Activated CD8-positive, alpha-beta memory T cell treated with anti-CD3 and anti-CD28 coated beads for 24 hours (primary cell): ENCODE results near the gene ALK.

Experiments used
- DNase-seq: peaks from one replicate; pipeline ENCODE4 v3.0.0-alpha.2; 2020

Gene ALK

DNA sequence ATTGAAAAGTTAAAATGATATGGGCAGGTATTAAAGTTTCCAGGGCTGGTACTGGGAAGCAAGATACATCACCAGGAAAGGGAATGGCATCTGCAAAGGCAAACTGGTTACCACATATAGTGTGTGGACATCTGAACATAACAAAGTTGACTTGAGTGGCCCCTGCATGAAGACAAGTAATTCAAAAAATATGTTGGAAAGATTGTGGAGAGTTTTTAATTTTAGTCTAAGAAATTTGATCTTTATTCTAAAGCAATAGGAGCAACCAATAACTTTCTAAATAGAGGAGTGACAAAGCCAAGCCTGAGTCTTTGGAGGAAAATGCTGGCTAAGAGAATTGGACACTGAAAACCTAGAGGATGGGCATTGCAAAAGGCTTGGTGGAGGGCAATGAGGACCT lies 278.2 kb downstream of the ALK start:
- DNase-seq, result no peak

DNA sequence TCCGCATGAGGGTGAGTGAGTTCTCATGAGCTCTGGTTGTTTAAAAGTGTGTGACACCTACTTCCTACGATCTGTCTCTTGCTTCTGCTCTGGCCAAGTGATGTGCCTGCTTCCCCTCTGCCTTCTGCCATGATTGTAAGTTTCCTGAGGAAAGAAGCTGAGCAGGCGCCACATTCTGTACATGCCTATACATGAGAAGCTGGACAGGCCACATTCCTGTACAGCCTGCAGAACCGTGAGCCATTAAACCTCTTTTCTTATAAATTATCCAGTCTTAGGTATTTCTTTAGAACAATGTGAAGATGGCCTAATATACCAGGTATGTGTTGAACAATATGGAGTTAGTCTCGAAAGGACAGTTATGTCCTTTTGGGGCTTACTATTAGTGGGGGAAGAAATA lies 281.0 kb downstream of the ALK start:
- no peak for DNase-seq

DNA sequence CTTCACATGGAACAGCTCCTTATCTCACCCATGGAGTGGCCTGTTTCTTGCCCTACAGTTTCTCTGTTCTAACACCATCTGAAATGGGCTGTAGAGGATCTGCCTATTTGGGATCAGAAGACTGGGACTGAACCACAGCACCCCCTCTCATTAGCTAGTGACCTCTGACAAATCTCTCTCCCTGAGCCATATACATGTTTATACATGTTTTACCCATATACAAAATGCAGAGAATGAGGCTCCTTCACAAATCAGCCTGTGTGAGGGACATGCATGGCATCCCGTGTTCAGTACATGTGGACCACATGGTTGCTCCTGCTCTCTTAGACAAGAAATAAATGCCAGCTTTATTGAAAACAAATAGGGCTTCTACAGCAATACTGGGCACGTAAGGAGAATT lies 282.7 kb downstream of the ALK start:
- DNase-seq, result no peak

DNA sequence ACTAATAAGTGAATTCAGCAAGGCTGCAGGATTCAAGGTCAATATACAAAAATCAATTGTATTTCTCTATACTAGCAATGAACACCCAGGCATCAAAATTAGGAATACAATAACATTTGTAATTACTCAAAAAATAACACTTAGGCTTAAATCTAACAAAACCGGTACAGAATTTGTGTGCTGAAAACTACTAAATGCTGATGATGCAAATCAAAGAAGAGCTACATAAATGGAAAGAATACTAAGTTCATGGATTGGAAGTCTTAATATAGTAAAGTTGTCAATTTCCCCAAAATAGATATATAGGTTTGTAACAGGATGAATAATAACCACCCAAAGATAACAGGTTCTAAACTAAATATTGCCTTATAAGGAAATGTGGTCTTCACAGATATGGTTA lies 286.5 kb downstream of the ALK start:
- no peak for DNase-seq

DNA sequence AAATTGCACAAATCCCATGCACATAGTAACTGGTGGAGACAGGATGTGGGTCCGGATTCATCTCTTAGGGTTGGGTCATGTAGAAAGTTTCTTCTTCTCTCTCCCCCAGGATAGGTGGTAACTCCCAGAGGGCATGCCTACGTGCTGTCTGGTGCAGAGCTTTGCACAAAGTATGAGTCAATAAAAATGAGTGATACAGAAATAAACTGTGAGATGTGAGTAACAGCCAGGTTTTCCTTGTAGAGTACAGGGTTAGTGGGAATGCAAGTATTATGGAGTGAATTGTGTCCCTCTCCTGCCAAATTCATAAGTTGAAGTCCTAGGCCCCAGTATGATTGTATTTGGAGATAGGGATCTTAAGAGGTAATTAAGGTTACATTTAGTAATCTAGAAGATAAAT lies 289.4 kb downstream of the ALK start:
- no peak for DNase-seq

DNA sequence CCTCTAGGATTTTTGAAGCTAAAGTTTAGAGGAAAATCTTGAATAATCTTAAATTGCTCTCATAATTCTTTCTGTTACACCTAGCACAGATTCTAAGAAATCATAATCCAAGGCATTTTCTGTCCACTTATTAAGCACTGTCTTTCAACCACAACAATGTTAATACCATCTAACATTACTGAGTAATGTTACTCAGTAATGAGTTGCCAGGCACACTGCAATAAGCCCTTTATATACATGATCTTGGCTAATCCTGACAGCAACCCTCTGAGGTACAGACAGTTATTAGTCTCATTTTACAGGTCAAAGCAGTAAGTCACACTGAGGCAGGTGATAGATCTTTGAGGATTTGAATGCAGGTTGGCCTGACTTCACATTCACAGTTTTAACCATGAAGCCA lies 291.9 kb downstream of the ALK start:
- DNase-seq, result no peak

DNA sequence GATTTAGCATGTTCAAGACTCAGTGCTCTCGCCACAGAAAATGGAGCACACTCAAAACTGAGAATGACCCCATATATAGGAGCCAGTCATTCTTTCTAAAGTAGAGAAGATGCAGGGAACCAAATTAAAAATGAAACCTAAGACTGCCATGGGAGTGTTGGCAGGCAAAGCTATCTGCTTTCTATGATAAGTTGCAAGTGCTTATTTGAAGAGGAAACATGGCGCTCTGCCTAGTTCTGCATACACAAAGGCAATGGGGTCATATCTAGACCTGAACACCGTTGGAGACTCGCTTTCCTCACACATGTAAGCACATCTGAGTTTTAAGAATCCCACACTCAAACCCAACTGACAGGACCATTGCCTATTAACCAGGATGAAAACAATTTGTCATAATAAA lies 292.5 kb downstream of the ALK start:
- no peak for DNase-seq

DNA sequence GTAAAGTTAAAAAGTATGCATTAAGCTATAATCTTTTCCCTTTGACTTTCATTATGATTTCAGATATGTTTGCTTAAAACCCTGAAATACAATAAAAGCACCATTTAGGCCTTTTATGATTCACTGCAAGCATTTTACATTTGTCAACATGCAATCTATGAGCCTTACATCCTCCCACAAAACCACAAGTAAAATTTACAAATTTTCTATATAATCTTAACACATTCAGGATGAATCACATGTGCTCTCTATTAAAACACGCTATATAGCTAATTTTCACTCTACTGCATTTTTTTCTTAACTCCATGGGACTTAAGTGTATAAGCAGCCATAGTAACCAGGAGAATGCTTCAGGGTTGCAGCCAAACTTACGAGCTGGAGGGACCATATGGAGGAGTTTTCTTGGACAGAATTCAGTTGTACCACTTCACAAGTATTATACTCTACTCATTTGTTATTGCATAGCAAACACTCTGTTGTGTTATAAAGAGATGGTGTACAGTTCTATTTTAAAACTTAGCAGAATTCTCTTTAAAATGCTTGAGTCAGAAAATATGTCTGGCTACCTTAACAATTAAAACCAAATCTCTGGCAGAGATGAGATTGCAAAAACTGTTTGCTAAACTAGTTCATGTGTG lies 293.2 kb downstream of the ALK start:
- DNase-seq, result no peak

DNA sequence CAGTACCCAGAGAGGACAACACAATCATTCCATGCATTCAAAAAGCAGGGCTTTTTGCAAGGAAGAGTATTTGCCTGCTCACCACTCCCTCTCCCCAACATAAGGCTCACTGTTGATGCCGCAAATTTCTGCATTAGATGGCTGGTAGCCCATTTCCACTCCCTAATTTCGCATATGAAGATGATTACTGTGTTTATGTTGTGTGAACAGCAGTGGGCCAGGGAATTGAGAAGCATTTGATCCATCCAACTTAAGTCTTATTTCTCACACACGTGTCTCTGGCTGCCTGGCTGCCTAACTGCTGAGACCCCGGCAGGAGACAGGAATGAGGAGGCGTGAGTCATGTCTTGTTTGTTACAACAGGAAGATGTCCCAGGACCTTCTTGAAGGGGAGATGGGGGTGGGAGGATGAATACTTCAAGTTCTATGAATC lies 294.1 kb downstream of the ALK start:
- DNase-seq, result no peak

DNA sequence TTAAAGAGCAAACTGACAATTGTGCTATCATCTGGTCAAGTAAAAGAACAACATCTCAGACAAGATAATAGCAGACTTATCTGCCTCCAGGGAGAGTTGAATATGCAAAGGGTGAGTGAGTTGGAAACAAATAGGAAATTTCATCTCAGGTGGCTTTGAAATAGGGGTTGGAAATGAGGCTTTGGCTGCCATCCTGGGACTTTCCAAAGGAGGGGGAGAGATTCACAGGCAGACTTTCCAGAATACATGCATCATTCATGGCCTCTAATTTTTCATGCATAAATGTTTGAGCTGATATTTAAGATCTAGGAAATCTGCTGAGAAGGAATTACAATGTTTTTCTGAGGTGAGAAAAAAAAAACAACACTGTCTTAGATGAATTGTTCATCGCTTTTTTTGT lies 300.5 kb downstream of the ALK start:
- DNase-seq, result no peak

DNA sequence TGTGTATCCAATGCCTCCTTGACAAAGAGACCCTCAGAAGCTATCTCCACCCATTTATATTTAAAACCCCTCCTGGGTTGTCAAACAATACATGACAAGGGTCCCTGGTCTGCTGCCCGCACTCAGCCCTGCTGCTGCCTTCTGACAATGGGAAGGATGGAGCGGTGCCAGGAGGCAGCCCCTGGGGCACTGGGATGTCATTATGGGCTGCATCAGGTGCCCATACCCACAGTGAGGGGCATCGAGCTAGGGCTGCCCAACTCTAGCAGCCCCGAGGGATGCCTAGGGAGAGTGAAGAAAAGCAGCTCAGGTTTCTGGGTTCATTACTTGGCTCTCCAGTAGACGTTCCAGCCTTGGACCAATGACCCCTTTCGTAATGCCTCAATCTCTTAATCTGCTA lies 301.7 kb downstream of the ALK start:
- no peak for DNase-seq

DNA sequence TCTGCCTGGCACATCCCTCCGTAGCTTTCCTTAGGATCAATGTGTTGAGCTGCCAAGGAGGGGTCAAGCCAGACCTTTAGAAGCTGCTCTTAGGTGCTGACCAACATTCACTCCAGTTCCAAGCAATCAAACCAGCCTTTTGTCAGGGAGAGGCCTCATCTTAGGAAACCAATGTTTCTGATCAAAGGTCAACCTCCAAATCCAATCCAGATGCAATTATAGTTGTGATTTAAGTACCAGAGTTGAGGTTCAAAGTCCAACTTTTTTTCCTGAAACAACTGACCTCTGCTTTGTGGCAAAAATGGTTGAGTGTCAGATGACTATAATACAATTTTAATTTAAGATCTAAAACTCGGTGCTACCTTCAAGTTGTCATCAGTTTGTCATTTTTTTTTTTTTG lies 303.4 kb downstream of the ALK start:
- no peak for DNase-seq

DNA sequence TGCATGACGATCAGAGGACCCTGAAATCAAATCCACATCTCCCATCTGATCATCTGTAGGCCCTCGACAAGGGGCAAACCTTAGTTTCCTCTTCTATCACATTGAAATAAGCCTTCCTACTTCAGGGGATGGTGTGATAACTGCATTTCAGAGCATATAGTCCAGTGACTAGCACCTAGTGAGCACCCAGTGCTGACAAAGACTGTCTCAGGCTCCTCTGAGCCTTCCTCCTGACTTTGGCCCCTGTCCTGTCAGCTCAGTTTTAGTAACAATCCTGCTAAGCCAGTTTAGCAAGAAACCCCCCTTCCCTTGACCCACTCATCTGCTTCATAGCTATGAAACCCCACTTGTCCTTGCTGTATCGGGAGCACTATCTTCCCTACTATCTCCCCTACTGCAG lies 304.0 kb downstream of the ALK start:
- DNase-seq, result no peak

DNA sequence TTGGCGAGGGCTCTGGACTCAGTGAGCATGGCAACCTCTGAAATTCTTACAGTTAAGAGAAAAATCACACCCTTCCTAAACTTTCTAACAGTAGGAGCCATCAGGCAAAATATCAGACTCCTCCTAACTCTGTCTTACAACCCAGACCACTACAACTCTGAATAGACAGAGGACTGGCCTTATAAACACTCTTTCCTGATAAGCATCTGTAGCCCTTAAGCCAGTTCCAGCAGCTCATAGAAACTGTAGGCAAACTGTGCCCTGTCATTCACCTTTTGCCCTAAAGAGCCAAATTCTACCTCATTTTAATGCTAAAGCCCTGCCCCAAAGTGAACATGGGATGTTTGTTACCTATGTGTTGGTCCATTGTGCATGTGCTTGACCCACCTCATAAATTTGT lies 304.8 kb downstream of the ALK start:
- DNase-seq, result no peak

DNA sequence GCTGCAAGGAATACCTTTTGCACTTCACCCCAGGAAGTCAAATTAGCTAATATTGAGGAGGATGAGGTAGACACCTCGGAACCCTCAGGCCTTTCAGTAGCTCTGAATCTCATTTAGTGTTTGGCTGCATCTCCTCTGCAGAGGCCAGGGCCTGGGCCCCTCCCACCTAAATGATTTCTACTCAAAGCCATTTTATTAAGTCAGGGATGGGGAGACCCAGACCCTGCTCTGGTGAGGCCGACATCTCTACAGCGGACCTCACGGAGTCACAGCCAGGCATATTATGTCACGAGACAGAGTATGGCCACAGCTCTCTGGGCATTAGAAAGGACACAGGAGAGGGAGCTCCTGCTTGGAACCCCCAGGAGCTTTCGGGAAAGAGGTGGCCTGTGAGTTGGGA lies 305.5 kb downstream of the ALK start:
- no peak for DNase-seq

DNA sequence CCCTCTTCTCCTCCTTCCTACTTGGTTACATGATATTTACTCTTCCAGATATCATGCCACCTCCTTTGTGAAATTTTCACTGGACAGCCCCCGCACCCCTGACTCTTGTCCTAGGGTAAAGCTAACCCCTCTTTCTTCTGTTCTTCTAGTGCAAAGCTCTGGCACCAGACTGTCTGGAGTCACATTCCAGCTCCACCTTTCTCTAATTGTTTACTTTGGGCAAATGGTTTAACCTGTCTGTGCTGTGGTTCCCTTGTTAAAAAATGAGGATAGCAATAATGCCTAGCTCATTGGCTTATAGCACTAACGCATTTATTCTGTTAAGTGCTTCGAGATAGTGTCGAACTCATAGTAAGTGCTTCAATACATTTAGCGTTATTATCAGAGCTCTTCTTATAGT lies 306.2 kb downstream of the ALK start:
- DNase-seq, result no peak

DNA sequence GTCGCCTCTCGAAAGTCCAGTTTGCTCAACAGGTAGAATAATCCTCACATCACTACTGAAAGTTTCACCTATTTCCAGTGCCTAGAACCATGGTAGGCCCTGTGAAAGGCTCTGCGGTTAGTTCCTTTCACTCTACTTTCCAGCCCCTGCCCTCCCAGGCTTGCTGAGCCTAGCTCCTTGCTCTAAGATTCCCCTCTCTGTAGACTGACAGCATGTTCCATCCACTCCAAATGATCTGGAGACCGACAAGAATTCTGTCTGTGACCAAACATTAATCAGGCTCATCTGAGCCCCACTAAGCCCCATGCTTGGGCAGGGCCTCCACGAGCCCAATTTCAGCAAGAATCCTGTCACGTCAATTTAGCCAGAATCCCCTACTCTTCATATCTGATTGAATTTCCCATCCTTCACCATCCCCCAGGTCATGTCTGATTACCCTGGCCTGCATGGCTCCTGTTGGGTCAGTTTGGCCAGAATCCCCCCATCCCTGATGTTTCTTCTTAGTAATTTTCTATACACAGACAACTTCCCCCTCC lies 307.0 kb downstream of the ALK start:
- DNase-seq, result no peak

DNA sequence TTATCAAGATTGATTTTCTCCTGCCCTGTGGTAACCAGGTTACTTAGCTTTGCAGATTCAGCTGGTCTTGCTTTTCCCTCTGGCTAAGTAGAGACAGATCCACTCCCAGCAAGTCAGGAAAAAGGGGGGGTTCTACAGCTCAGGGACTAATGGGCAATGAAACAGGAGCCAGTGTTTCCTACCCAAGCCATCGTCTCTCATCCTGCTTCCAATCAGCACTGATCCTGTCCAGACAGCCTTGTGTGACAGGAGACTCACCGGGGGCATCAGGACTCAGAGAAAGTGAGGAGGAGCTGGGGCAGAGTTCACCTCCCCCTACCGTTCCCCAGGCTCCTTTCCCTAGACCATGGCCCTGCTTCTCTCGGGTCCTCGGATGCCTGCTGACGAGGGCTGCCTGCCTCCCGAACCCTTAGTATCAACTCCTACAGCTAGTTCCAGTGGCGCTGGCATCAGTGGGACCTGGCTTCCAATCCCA lies 307.6 kb downstream of the ALK start:
- no peak for DNase-seq

DNA sequence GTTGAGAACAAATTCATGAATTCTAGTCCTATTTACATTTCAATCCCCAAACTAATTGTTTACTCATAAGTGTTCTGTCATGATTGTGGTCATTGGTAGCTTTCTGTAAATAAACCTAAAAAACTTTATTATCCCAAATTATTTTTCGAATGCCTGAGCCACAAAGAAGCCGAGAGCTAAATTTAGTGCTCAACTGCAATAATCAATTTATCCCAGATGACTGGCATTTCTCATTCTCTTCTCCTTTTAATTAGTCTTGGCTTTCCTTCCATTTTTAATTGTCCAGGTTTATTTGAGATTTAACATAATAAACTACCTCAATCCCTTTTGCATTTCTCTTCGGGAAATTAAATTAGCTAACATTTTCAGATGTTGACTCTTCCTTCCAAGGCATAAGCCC lies 308.3 kb downstream of the ALK start:
- no peak for DNase-seq

DNA sequence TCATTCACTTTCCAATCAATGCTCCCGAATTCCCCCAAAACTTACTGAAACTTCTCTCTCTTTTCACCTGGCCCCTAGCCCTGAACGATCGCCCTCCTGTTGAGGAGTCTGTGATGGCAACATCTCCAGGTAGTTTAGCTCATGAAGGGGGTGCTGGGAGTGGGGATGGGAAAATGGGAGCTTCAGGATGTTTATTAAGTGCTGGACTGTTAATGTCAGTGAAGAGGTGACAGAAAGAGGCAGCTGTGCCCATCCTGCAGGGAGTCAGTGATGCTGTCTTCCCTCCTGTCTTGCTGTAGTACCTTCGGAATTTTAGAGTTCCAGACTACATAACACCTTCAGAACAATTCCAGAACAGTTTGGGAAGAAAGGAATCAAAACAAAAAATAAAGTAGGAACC lies 308.8 kb downstream of the ALK start:
- DNase-seq, result no peak

DNA sequence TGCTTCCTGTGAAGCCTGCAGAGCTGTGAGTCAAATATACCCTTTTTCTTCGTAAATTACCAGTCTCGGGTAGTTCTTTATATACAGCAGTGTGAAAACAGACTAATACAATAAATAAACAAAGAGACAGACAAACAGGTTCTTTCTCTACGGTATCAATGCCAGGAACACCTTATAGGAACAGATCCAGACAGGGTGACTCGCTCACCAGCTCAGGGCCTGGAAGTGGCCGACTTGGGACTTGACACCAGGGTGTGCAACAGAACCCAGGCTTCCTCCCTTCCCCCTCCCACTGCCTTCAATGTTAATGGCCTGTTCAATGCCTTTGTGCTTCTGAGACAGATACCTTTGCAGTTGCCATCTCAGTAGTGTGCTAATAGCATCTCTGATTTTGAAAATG lies 309.5 kb downstream of the ALK start:
- no peak for DNase-seq

DNA sequence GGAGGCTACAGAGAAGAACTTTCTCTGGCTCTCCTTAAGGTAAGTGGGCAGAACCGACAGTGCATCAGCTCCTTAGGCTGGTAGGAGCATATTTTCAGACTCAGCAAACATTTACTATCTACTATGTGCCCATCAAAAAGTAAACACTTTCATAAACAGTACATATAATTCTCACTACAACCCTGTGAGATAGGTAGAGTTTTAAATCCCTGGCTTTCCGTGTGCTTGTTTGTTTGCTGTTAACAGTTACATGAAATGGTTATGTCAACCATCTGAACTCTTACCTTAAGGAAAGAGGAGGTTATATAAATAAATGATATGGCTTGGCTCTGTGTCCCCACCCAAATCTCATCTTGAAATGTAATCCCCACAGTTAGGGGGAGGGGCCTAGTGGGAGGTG lies 310.1 kb downstream of the ALK start:
- no peak for DNase-seq

DNA sequence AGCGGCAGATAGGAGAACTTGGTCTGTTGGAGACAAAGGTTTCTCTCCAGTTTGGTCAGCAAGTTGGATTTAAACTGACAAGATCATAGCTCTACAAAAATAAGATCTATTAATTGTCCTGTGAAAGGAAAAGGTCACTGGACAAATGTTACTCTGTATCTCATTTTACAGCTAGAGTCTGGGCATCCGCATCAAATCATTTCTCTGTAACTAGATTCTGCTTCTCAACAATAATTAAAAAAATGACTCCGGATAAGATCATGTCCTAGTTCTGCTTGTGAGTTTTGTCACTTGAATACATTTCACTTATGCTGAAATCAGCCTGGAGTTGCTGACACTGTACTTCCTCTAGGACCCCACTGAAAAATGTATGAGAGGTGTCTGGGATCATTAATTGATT lies 310.8 kb downstream of the ALK start:
- no peak for DNase-seq

DNA sequence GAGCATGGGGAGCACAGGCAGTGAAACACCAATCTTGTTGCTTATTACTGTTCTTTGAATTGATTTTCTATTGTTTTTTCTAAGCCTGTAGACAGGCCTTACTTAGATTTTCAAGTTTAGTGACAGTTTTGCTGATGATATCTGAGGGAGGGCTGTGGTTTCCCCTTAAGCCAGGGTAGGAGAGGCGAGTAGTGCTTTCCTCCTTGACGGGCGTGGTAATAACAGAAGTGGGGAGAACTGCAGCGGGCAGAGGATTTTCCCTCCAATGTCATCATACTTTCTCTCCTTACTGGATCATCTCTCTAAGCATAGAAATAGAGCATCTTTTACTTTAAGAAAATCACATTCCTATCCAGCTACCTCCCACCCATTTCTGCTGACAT lies 314.4 kb downstream of the ALK start:
- no peak for DNase-seq
